Ectodermal cell (in vitro differentiated cells): ENCODE results near the gene TACC2.

ENCODE experiments used
- H3K27ac ChIP-seq: 2 replicates; pipeline ENCODE4 v1.7.0; 2013; ENCODE audit warnings: mild to moderate bottlenecking, low read depth, low read length; ENCODE audit not compliant: insufficient read depth, poor library complexity, severe bottlenecking
- H3K27me3 ChIP-seq: 2 replicates; pipeline ENCODE4 v1.7.0; 2013; ENCODE audit warnings: mild to moderate bottlenecking, low read length; ENCODE audit not compliant: insufficient read depth, control insufficient read depth, poor library complexity, severe bottlenecking
- H3K36me3 ChIP-seq: one replicate; pipeline ENCODE4 v1.7.0; 2013; ENCODE audit warnings: low read length; ENCODE audit not compliant: control insufficient read depth, insufficient read depth
- H3K4me1 ChIP-seq: one replicate; pipeline ENCODE4 v1.7.0; 2013; ENCODE audit warnings: low read length; ENCODE audit not compliant: control insufficient read depth, insufficient read depth
- H3K4me3 ChIP-seq: 2 replicates; pipeline ENCODE4 v1.7.0; 2013; ENCODE audit warnings: low read depth, low read length, control low read depth; ENCODE audit not compliant: insufficient read depth
- H3K9me3 ChIP-seq: 2 replicates; pipeline ENCODE4 v1.7.0; 2013; ENCODE audit warnings: mild to moderate bottlenecking, low read length, moderate library complexity; ENCODE audit not compliant: control insufficient read depth
- WGBS, 2 experiments: methylation state at CpG; one replicate each; pipeline ENCODE4 v1.1.7; 2013; ENCODE audit warnings: missing lambda C conversion rate in 2 of 2; 5-methylcytosine and 5-hydroxymethylcytosine counted together

The TACC2 gene

GRCh38 chr10:122121059-122121458 lies 132.1 kb downstream of the TACC2 start:
- no peaks in the 10 kb centered on the region for H3K9me3 ChIP-seq
- no peaks in the 10 kb centered on the region for H3K27me3 ChIP-seq
- no peak overlapping the region for H3K4me3 ChIP-seq
- no peaks in the 10 kb centered on the region for H3K36me3 ChIP-seq
- H3K4me1 ChIP-seq = peaks cover 12% of the 10 kb centered on the region
- WGBS, 2 experiments = 83% methylated on average over 5 of the region's 5 CpGs
- no peak overlapping the region for H3K27ac ChIP-seq

GRCh38 chr10:122122493-122122892 lies 133.5 kb downstream of the TACC2 start:
- Histone ChIP-seq H3K9me3 (no peaks in the 10 kb centered on the region), H3K4me3 (no peak overlapping the region), H3K27me3 (no peaks in the 10 kb centered on the region), H3K36me3 (no peaks in the 10 kb centered on the region), H3K4me1 (peaks cover 12% of the 10 kb centered on the region), H3K27ac (no peak overlapping the region)
- 87 to 92% methylated on average over 8 of the region's 8 CpGs for WGBS, 2 experiments

- WGBS, 2 experiments = 82% methylated on average over 8 of the region's 8 CpGs
- H3K27me3 ChIP-seq = no peaks in the 10 kb centered on the region
- no peak overlapping the region for H3K27ac ChIP-seq
- H3K9me3 ChIP-seq = no peaks in the 10 kb centered on the region
- peaks cover 12% of the 10 kb centered on the region for H3K4me1 ChIP-seq
- H3K4me3 ChIP-seq = no peak overlapping the region
- H3K36me3 ChIP-seq = no peaks in the 10 kb centered on the region
These were observed 134.2 kb downstream of the TACC2 start for GRCh38 chr10:122123186-122123585.

GRCh38 chr10:122124342-122124741 lies 135.4 kb downstream of the TACC2 start:
- no peaks in the 10 kb centered on the region for H3K27me3 ChIP-seq
- no peaks in the 10 kb centered on the region for H3K36me3 ChIP-seq
- WGBS, 2 experiments = 77 to 83% methylated on average over 9 of the region's 9 CpGs
- H3K4me1 ChIP-seq = peaks cover 12% of the 10 kb centered on the region
- no peaks in the 10 kb centered on the region for H3K9me3 ChIP-seq
- no peak overlapping the region for H3K4me3 ChIP-seq
- H3K27ac ChIP-seq = no peak overlapping the region

- H3K27ac ChIP-seq = no peak overlapping the region
- H3K36me3 ChIP-seq = no peaks in the 10 kb centered on the region
- no peak overlapping the region for H3K4me3 ChIP-seq
- H3K27me3 ChIP-seq = no peaks in the 10 kb centered on the region
- H3K9me3 ChIP-seq = no peaks in the 10 kb centered on the region
- peaks cover 12% of the 10 kb centered on the region for H3K4me1 ChIP-seq
- 39 to 40% methylated on average over 6 of the region's 7 CpGs for WGBS, 2 experiments
These were observed 135.8 kb downstream of the TACC2 start for GRCh38 chr10:122124808-122125207.

GRCh38 chr10:122126763-122127659 lies 138.0 kb downstream of the TACC2 start:
- Histone ChIP-seq H3K4me3 (no peak overlapping the region), H3K27ac (no peak overlapping the region), H3K9me3 (no peaks in the 10 kb centered on the region), H3K27me3 (no peaks in the 10 kb centered on the region), H3K4me1 (peaks cover 10% of the 10 kb centered on the region), H3K36me3 (no peaks in the 10 kb centered on the region)
- WGBS, 2 experiments = 66 to 71% methylated on average over 6 of the region's 6 CpGs

- H3K27ac ChIP-seq = no peak overlapping the region
- no peaks in the 10 kb centered on the region for H3K27me3 ChIP-seq
- H3K4me1 ChIP-seq = peaks cover 10% of the 10 kb centered on the region
- 92% methylated on average over 8 of the region's 8 CpGs for WGBS, 2 experiments
- no peaks in the 10 kb centered on the region for H3K9me3 ChIP-seq
- no peak overlapping the region for H3K4me3 ChIP-seq
- H3K36me3 ChIP-seq = no peaks in the 10 kb centered on the region
These were observed 139.0 kb downstream of the TACC2 start for GRCh38 chr10:122127943-122128342.

GRCh38 chr10:122128357-122128756 lies 139.4 kb downstream of the TACC2 start:
- Histone ChIP-seq H3K27me3 (no peaks in the 10 kb centered on the region), H3K36me3 (no peaks in the 10 kb centered on the region), H3K4me1 (peaks cover 10% of the 10 kb centered on the region), H3K4me3 (no peak overlapping the region), H3K27ac (no peak overlapping the region), H3K9me3 (no peaks in the 10 kb centered on the region)
- WGBS, 2 experiments = 97 to 98% methylated on average over 5 of the region's 5 CpGs

- WGBS, 2 experiments = 95 to 97% methylated on average over 8 of the region's 8 CpGs
These were observed 141.6 kb downstream of the TACC2 start for GRCh38 chr10:122130474-122131110.

GRCh38 chr10:122132331-122132755 lies 143.4 kb downstream of the TACC2 start:
- H3K27ac ChIP-seq = no peak overlapping the region
- no peak overlapping the region for H3K4me3 ChIP-seq
- H3K4me1 ChIP-seq = no peaks in the 10 kb centered on the region
- no peaks in the 10 kb centered on the region for H3K9me3 ChIP-seq
- H3K36me3 ChIP-seq = peaks cover 4% of the 10 kb centered on the region
- no peaks in the 10 kb centered on the region for H3K27me3 ChIP-seq
- 85 to 87% methylated on average over 15 of the region's 15 CpGs for WGBS, 2 experiments

More at GRCh38 chr10:122130474-122131110, 141.6 kb downstream of the TACC2 start:
- Histone ChIP-seq H3K27ac (no peak overlapping the region), H3K27me3 (no peaks in the 10 kb centered on the region), H3K4me1 (no peaks in the 10 kb centered on the region), H3K4me3 (no peak overlapping the region), H3K36me3 (peaks cover under 1% of the 10 kb centered on the region), H3K9me3 (no peaks in the 10 kb centered on the region)
